GM18498 (cell line): ENCODE data around the gene HS6ST2.
"Not testable (repeated sequence)": the region's sequence is repeated elsewhere in the genome, so short reads cannot be mapped to it uniquely, and the experiment has no call there.

Source experiments
- ATAC-seq: cut with Tn5 transposase; IDR thresholded peaks from one replicate; pipeline ENCODE4 v1.9.1; 2021; ENCODE audit warnings: mild to moderate bottlenecking, moderate library complexity; ENCODE audit not compliant: unreplicated experiment

The HS6ST2 gene

DNA sequence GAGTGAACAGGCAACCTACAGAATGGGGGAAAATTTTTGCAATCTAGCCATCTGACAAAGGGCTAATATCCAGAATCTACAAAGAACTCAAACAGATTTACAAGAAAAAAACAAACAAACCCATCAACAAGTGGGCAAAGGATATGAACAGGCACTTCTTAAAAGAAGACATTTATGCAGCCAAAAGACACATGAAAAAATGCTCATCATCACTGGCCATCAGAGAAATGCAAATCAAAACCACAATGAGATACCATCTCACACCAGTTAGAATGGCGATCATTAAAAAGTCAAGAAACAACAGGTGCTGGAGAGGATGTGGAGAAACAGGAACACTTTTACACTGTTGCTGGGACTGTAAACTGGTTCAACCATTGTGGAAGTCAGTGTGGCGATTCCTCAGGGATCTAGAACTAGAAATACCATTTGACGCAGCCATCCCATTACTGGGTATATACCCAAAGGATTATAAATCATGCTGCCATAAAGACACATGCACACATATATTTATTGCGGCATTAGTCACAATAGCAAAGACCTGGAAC, 13.3 kb downstream of the HS6ST2 start:
- not testable (repeated sequence) for ATAC-seq

- no peak for ATAC-seq
Measured at GRCh38 chrX:132940727-132941327, 17.6 kb downstream of the HS6ST2 start.

GRCh38 chrX:132933170-132933569, 25.3 kb downstream of the HS6ST2 start:
- no peak for ATAC-seq

DNA sequence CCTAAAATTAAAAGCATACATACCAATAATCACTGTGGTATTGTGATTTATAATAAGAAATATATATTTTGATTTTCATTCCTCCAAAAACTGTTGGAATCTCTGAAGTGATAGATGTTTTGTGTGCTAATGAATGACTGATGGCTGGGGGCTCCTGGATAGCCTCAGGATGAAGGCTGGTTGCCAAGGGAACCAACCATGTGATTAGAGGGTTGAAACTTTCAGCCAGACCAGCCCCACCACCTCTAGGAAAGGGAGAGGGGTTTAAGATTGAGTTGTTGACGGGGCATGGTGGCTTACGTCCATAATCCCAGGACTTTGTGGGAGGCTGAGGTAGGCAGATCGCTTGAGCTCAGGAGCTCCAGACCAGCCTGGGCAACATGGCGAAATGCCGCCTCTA, 34.0 kb downstream of the HS6ST2 start:
- ATAC-seq: no peak

DNA sequence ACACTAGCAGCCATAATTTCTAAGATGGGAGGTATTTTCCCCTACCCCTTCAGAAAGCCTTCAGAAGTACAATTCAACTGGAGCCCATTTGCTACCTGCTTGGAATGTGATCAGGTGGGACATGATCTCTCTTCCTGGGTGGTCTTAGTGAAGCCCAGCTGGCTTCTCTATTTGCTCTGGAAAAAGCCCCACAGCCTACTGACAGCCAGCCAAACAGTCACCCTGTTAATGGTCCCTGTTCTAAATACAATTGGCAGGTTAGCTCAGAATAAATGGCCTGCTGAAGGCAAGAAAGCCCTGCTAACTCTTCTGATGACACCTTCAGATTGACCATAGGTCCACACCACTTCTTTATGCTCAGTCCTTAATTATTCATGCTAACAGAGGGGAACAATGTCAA, 39.9 kb downstream of the HS6ST2 start:
- ATAC-seq: no peak

GRCh38 chrX:132916349-132916748, 42.1 kb downstream of the HS6ST2 start:
- no peak for ATAC-seq

- ATAC-seq: no peak
Measured at GRCh38 chrX:132909643-132910042, 48.8 kb downstream of the HS6ST2 start.

DNA sequence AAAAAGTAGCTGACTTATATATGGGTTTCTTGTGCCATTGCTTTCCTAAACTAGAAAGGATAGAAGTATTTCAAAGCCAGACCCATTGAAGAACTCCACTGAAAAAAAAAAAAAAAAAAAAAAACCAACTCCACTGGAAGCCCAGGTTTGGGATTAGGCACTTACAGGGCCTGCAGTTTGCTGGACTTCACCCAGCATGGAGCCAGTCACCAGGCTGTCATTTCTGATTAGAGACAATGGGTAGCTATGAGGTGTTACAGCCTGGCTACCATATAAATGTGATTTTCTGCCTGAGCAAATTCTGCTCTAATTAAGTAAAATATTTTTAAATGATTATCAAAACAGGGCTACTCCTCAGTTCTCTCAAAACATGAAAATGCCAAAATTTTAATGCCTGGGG, 49.5 kb downstream of the HS6ST2 start:
- ATAC-seq: no peak

DNA sequence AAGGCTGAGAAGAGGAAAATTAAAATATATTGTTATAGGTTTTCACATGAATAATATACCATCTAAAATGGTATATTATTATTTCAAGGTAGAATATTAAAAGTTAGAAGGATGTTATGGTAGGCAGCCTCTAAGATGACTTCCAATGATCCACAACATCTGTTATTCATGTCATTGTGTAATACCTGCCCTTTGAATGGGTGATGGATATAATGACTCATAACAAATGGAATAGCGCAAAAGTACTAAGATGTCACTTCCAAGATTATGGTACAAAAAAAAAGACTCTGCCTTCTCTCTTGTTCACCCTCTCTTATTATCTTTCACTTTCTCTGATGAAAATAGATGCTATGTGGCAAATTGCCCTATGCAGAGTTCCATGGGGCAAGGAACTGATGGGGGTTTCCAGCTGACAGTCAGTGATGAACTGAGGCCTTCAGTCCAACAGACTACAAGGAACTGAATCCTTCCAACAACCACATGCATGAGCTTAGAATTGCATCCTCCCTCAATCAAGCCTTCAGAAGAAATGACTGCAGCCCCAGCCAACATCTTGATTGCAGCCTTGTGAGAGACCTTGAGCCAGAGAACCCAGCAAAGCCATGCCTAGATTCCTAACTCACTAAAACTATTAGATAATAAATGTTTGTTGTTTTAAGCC, 57.7 kb downstream of the HS6ST2 start:
- ATAC-seq: no peak

GRCh38 chrX:132887569-132887968, 70.9 kb downstream of the HS6ST2 start:
- no peak for ATAC-seq

DNA sequence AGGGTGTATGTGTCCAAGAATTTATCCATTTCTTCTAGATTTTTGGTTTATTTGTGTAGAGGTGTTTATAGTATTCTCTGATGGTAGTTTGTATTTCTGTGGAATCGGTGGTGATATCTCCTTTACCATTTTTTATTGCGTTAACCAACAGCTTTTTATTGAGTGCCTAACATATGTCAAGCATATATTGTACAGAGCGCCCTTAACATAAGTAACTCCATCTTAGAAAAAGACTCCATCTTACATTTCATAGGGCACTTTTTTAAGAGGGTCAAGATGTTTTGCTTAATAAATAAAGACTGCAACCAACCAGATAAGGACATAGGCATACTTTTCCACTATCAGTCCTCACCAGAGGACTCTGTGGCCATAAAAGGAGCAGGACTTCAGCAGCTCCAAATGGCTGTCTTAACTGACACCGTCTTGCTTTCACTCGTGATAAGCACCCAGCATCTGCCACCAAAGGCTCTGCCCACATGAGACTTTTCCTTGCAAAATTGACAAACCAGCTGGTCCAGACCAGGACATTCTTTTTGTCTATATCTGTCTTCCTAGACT, 75.0 kb downstream of the HS6ST2 start:
- no peak for ATAC-seq

GRCh38 chrX:132880753-132881152, 77.7 kb downstream of the HS6ST2 start:
- ATAC-seq: not testable (repeated sequence)

- ATAC-seq: no peak
Measured at GRCh38 chrX:132877954-132878536, 80.4 kb downstream of the HS6ST2 start.

GRCh38 chrX:132876523-132877338, 81.7 kb downstream of the HS6ST2 start:
- no peak for ATAC-seq

DNA sequence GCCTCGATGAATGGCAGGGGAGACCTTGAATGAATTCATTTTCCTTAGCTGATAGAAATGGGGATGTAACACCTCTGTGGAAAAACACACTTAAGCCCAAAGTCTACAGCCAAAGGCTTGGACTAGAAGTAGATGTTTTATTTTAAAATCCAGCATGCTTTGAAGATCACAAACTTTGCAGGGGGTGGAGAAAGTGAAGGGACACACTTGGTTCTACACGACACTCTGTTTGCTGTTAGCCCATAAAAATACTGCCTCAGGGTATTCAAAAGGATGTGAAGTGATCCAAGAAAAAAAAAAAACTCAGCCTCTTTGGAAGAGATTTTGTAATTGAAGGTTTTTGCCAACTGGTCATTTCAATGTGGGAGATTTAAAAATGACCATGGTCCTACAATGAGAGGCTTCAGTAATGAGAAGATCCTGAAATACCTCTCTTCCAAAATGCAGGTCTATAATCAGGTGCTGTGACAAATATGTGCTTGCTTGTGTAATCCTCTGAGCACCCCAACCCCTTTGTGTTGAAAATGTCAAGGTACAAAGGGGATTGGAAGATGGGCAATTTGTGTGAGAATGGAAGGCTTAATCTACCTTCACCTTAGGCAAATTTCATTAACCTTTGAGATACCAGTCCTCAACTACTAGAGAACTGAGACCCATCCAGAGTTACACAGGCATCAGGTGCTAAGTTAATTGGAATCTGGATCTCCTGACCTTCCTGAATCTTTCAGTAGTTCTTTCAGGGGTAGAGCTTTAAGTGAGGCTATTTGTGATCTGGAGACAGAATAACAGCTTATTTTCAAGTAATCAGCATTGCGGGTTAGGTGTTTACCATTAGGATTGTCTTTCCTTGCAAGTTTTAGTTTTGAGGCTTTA, 82.5 kb downstream of the HS6ST2 start:
- no peak for ATAC-seq

DNA sequence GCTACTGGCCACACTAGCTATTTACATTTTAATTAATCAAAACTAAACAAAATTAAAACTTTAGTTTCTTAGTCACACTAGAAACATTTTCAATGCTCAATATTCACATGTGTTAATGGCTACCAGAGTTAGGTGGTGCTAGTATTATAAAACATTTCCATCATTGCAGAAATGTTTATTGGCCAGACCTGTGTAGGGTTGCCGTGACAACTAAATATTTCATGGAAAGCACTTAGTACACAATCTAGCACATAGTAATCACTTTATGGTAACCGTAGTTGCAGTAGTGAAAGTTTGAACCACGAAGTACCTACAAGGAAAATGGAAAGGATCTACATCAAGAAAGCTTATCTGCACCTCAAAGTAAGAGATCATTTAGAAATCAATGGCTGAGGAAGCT, 95.9 kb downstream of the HS6ST2 start:
- ATAC-seq: no peak

GRCh38 chrX:132861076-132861475, 97.4 kb downstream of the HS6ST2 start:
- ATAC-seq: no peak

- no peak for ATAC-seq
Measured at GRCh38 chrX:132860200-132860599, 98.2 kb downstream of the HS6ST2 start.

- ATAC-seq: no peak
Measured at GRCh38 chrX:132858018-132858417, 100.4 kb downstream of the HS6ST2 start.

DNA sequence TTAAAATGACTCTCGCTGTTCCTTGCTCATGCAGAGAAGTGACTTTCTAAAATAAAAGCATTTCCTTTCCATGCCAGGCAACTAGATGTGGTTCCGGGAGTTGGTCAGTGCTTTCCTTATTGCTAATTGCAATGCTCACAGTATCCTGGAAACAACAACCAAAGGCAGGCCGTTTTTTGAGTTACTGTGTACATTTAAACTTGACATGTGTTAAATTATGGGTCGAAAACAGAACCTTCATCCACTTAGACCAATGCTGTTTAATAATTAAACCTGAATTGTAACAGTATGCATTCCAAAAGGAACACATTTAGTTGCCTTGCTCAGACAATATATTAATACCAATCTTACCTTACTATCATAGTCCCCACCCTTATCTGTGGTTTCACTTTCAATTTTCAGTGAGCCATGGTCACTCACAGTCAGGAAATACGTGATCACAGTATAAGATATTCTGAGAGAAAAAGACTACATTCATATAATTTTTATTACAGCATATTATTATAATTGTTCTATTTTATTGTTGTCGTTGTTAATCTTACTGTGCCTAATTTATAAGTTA, 102.6 kb downstream of the HS6ST2 start:
- no peak for ATAC-seq
